GM19438 (cell line): Measurements from ENCODE around the gene RAB27B.

Source experiments
- ATAC-seq: cut with Tn5 transposase; IDR thresholded peaks from one replicate; pipeline ENCODE4 v1.9.1; 2021; ENCODE audit warnings: low read depth; ENCODE audit not compliant: unreplicated experiment

The RAB27B gene

GRCh38 chr18:54906331-54907185 is 78.3 kb downstream of the RAB27B start:
- no peak for ATAC-seq

- ATAC-seq = no peak
Observed at GRCh38 chr18:54909538-54909937, 81.3 kb downstream of the RAB27B start.

GRCh38 chr18:54910161-54910919 is 82.1 kb downstream of the RAB27B start:
- no peak for ATAC-seq

- ATAC-seq = no peak
Observed at GRCh38 chr18:54911551-54911950, 83.3 kb downstream of the RAB27B start.

- ATAC-seq = no peak
Observed at GRCh38 chr18:54914816-54915215, 86.5 kb downstream of the RAB27B start.

DNA sequence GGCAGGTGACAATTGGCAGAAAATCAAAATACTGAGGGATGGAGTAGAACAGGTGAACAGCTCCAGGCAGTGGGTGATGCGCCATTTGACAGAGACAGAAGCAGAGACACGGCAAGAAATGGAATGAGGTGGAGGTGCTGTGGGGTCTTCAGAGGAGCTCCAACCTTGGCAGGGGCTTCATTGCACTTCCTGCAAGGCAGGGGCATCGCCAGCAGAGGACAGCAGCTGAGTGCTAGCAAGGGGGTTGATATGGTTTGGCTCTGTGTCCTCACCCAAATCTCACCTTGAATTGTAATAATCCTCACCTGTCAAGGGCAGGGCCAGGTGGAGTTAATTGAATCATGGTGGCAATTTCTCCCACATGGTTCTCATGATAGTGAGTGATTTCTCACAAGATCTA is 88.2 kb downstream of the RAB27B start:
- no peak for ATAC-seq

DNA sequence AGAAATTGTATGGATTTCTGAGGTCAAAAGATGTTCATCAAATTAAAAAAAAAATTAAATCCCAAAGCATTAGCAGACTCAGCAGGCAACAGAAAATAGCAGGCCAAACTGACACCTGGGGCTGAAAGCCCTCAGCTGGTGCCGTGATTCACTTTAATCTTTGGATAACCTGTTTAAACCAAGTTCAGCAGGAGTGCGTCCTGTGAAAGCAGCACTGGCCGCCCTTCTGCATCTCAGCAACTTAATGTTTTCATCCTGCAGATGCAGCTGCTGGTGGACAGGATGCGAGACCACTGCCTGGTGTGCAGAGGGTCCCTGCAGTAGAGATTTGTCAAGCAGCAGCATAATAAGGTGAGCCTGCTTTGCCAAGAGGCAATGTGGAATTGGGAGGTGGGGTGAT is 89.8 kb downstream of the RAB27B start:
- no peak for ATAC-seq

GRCh38 chr18:54919412-54919811 is 91.1 kb downstream of the RAB27B start:
- ATAC-seq = no peak

- no peak for ATAC-seq
Observed at GRCh38 chr18:54923339-54923956, 95.2 kb downstream of the RAB27B start.

- no peak for ATAC-seq
Observed at GRCh38 chr18:54924948-54925347, 96.7 kb downstream of the RAB27B start.

DNA sequence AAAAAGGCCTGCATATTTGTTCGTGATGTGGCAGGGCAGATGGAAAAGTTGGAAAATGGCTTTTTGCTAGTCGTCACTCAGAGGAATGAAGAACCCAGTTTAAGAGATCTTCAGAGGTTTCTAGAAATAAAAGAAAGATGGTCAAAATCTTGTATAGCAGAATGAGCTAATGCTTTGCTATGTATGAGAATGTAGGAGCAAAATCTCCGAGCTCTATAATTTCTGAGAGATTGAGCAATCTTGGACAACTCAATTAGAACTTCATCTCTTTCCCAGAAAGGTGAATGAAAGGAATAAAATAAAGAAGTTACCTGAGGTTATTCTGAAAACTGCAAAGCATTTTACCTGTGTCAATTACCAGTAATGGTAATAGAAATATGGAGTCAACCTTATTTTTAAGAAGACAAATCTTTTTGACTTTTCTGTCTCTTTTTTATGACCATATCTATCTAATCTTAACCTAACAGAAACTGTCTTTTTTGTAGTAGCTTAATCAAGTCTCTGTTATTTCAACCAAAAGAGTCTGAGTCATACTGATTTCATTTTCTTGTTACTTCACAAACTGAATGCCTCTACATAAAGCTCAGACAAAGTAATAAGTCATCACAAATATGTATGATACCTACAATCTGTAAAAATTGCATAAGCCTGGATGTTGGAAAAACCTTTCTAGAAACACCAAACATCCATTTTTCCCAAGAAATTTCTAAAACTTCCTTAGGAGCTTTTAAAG is 98.5 kb downstream of the RAB27B start:
- ATAC-seq = no peak

DNA sequence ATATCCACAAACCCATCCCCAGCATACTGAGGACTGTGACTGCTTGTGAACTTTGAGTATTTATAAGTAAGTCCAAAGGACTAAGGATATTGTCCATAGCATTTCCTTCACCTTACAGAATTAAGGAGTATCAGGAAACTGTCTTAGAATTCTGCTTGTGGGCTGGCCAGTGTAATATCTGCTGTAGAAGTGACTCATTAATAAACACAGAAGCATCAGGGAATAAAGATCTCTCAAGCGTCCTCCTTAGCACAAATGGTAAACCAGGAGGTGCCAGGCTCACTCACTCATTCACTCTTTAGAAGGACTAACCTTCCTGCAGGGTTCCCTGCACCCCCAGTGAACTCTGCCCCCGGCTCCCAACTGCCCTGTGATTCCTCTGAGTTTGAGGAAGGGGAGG is 100.0 kb downstream of the RAB27B start:
- ATAC-seq = no peak

- no peak for ATAC-seq
Observed at GRCh38 chr18:54931152-54931551, 102.9 kb downstream of the RAB27B start.

DNA sequence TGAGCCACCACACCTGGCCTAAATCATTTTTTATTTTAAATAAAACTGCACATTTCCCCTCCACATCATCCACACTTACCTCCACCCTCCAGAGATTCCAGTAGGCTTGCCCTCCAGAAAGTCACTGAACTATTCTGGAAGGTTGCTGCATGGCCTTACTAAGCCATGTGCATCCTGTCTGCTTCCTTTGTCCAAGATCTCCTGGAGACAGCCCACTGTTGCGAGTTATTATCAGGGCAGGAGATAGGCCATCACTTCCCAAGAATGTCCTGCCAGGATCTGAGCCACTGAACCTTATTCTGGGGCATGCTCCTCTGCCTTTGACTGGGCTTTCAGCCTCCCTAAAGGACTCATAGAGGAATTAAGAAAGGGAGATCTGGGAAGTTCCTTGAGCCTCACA is 104.2 kb downstream of the RAB27B start:
- no peak for ATAC-seq

DNA sequence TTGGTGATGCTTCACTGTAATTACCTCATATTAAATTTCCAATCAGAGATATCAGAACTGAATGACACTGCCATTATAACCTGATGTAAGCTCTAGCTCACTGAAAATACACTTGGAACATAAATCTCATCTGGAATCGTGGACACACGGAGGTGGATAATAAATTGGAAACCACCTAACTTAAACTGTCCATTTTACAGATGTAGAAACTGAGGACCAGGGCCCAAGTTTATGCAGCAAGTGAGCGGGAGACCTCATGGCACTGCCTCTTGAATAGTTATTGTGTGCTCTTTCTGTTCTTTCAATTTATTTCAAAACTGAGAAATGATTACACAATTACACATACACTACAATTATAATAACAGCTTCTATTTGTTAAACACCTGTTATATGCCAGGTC is 110.2 kb downstream of the RAB27B start:
- no peak for ATAC-seq

GRCh38 chr18:54939361-54939917 is 111.2 kb downstream of the RAB27B start:
- no peak for ATAC-seq

DNA sequence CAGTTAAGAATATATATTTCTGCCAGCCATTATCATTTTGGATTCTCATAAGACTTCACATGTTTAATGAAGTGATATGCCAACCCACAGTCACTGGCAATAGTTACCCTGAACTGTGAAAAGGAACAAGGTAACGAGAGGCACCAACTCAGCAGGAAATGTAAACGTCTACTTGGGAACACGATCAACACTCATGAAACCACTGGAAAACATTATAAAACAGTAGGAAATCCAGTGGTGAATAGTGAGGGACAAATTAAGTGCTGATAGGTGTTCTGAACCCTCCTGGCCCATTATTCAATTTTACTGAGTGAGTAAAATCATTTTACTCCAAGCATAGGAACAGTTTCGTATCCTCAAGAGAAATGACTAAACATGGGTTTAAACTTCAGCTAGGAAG is 113.9 kb downstream of the RAB27B start:
- no peak for ATAC-seq

DNA sequence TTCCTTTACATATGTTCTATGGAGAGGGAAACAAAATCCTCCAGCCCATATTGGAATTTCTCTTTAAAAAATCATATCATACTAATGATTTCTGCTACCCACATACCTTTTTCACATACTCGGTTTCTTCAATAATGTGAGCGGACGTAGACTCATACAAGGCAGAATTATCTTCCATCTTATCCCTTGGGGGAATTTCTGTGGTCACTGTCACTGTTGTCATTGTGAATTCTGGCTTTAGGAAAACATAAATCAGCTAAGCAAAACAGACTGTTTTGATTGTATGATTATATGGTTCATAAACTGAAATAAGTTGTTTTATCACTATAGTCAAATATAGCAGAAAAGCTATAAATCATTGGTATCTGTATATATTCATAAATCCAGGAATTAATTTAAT is 114.3 kb downstream of the RAB27B start:
- ATAC-seq = no peak
